CD4-positive, alpha-beta T cell treated with Interleukin-17A for 4 hours (primary cell): ENCODE measurements around the gene CDC16.

ENCODE experiments used
- DNase-seq: peaks from one replicate; pipeline ENCODE4 v3.0.0-alpha.2; 2020; ENCODE audit warnings: mixed read lengths

The CDC16 gene

GRCh38 chr13:114309086-114309485, 74.4 kb downstream of the CDC16 start:
- DNase-seq, result no peak

- no peak for DNase-seq
Measured at GRCh38 chr13:114309806-114310410, 75.2 kb downstream of the CDC16 start.

GRCh38 chr13:114310956-114311355, 76.3 kb downstream of the CDC16 start:
- no peak for DNase-seq

GRCh38 chr13:114311387-114311786, 76.7 kb downstream of the CDC16 start:
- DNase-seq, result no peak

GRCh38 chr13:114311908-114312307, 77.2 kb downstream of the CDC16 start:
- no peak for DNase-seq

GRCh38 chr13:114313061-114313860, 78.6 kb downstream of the CDC16 start:
- no peak for DNase-seq

GRCh38 chr13:114314074-114314912, 79.6 kb downstream of the CDC16 start, which contains the start of gene CHAMP1:
Gene CHAMP1, plus strand, starts transcription at chr13:114314503. Its CDS starts 9,340 bp downstream, at chr13:114323843.
- DNase-seq, result peak; percentile 94

GRCh38 chr13:114315074-114315785, 80.5 kb downstream of the CDC16 start:
- DNase-seq, result no peak

- no peak for DNase-seq
Measured at GRCh38 chr13:114318624-114319023, 83.9 kb downstream of the CDC16 start.

- DNase-seq, result no peak
Measured at GRCh38 chr13:114319441-114319913, 84.8 kb downstream of the CDC16 start.

- DNase-seq, result no peak
Measured at GRCh38 chr13:114320065-114320464, 85.4 kb downstream of the CDC16 start.

- no peak for DNase-seq
Measured at GRCh38 chr13:114321256-114321655, 86.6 kb downstream of the CDC16 start.
